SK-N-SH (cell line): ENCODE results near the gene KRTAP4-12. TPM values are rescaled to one million over a fixed set of nuclear protein-coding genes. Genes with fewer than 3 reads are reported as not detected.

Experiments used
- CTCF ChIA-PET: fragments of 300-600, 350-600 bp; formaldehyde crosslinking; extraction: SDS; loops from one replicate; lab custom pipeline; 2021; lab: Yijun Ruan, JAX
- POLR2A ChIA-PET: fragments of 350-600 bp; sonication (Branson Sonifier 250); formaldehyde crosslinking; extraction: SDS; loops from one replicate; lab custom pipeline; 2020; ENCODE audit warnings: antibody characterized with exemption, inconsistent platforms; lab: Yijun Ruan, JAX
- DNase-seq: peaks from one replicate; pipeline ENCODE4 v3.0.0; 2012
- H2AFZ ChIP-seq: fragments of 200-600 bp; sonication (generic); 2 replicates; pipeline ENCODE4 v1.8.1; 2016; ENCODE audit warnings: antibody characterized with exemption, mild to moderate bottlenecking, low read depth
- H3F3A ChIP-seq: fragments of 200-600 bp; sonication (generic); replicated peaks from 2 replicates; pipeline ENCODE3; 2016; ENCODE audit warnings: antibody characterized with exemption, mild to moderate bottlenecking; ENCODE audit not compliant: insufficient read depth
- H3K27ac ChIP-seq, 2 experiments: fragments of 200-500 bp in 1 of 2; fragments of 200-600 bp in 1 of 2; sonication (Bioruptor generic) in 1 of 2; sonication (generic), shearing (Covaris generic) in 1 of 2; 2 replicates each; pipeline versions ENCODE4 v1.5.1 to v1.6.1; 2014 to 2016; ENCODE audit warnings: low read depth in 2 of 2, inconsistent platforms in 1 of 2, low read length in 1 of 2, mild to moderate bottlenecking in 1 of 2, mixed read lengths in 1 of 2
- H3K27me3 ChIP-seq: fragments of 200-600 bp; sonication (generic), shearing (Covaris generic); 2 replicates; pipeline ENCODE4 v1.6.1; 2016; ENCODE audit warnings: mixed run types; ENCODE audit not compliant: insufficient read depth
- H3K36me3 ChIP-seq, 2 experiments: fragments of 200-500 bp in 1 of 2; fragments of 200-600 bp in 1 of 2; sonication (Bioruptor generic) in 1 of 2; sonication (generic) in 1 of 2; replicated peaks in 1 of 2; 2 replicates each; pipeline versions ENCODE3 to v1.5.1; 2014 to 2016; ENCODE audit warnings: low read length in 1 of 2, mild to moderate bottlenecking in 1 of 2; ENCODE audit not compliant: insufficient read depth in 2 of 2, control insufficient read depth in 1 of 2
- H3K4me1 ChIP-seq, 2 experiments: fragments of 200-500 bp in 1 of 2; fragments of 200-600 bp in 1 of 2; sonication (Bioruptor generic) in 1 of 2; sonication (generic), shearing (Covaris generic) in 1 of 2; 2 replicates each; pipeline versions ENCODE4 v1.5.1 to v1.6.1; 2014 to 2016; ENCODE audit warnings: low read depth in 1 of 2, low read length in 1 of 2, mixed run types in 1 of 2; ENCODE audit not compliant: insufficient read depth in 2 of 2, control insufficient read depth in 1 of 2
- H3K4me2 ChIP-seq: fragments of 200-600 bp; sonication (generic), shearing (Covaris generic); 2 replicates; pipeline ENCODE4 v1.6.1; 2017; ENCODE audit warnings: mixed run types
- H3K4me3 ChIP-seq, 2 experiments: fragments of 200-500 bp in 1 of 2; fragments of 200-600 bp in 1 of 2; sonication (Bioruptor generic) in 1 of 2; sonication (generic), shearing (Covaris generic) in 1 of 2; 2 replicates each; pipeline versions ENCODE4 v1.5.1 to v1.8.1; 2014 to 2016; ENCODE audit warnings: low read depth in 2 of 2, inconsistent platforms in 1 of 2, low read length in 1 of 2, mild to moderate bottlenecking in 1 of 2, mixed read lengths in 1 of 2, moderate library complexity in 1 of 2
- H3K79me2 ChIP-seq: fragments of 200-600 bp; sonication (generic); 2 replicates; pipeline ENCODE4 v1.8.1; 2017; ENCODE audit warnings: mild to moderate bottlenecking; ENCODE audit not compliant: insufficient read depth
- H3K9ac ChIP-seq: fragments of 200-600 bp; sonication (generic); 2 replicates; pipeline ENCODE4 v1.6.1; 2017; ENCODE audit warnings: mixed run types
- H3K9me2 ChIP-seq: fragments of 200-600 bp; sonication (generic); 2 replicates; pipeline ENCODE4 v1.6.1; 2017; ENCODE audit warnings: mixed run types
- H3K9me3 ChIP-seq: fragments of 200-600 bp; sonication (generic); 2 replicates; pipeline ENCODE4 v1.6.1; 2017; ENCODE audit warnings: mixed run types, mild to moderate bottlenecking, moderate library complexity
- H4K20me1 ChIP-seq: fragments of 200-600 bp; sonication (generic); 2 replicates; pipeline ENCODE4 v1.6.1; 2017; ENCODE audit warnings: mild to moderate bottlenecking, mixed run types; ENCODE audit not compliant: insufficient read depth
- FOXJ3 ChIP-seq: sonication (generic); formaldehyde crosslinking; IDR thresholded peaks from 2 replicates; pipeline ENCODE4 v1.5.1; 2020; ENCODE audit warnings: mild to moderate bottlenecking, missing genetic modification reagents
- FOXM1 ChIP-seq: IDR thresholded peaks from 2 replicates; pipeline ENCODE4 v1.4.0; 2012; ENCODE audit warnings: low read depth, mild to moderate bottlenecking
- MXI1 ChIP-seq: IDR thresholded peaks from 2 replicates; pipeline ENCODE4 v1.6.1; 2012; ENCODE audit warnings: mild to moderate bottlenecking, low read depth, low read length, improper control_type of control experiment
- NFIC ChIP-seq: IDR thresholded peaks from 2 replicates; pipeline ENCODE4 v1.4.0; 2012; ENCODE audit warnings: borderline replicate concordance
- NRF1 ChIP-seq: IDR thresholded peaks from 2 replicates; pipeline ENCODE4 v1.6.1; 2012; ENCODE audit warnings: low read depth, mild to moderate bottlenecking, low read length
- POLR2AphosphoS5 ChIP-seq: IDR thresholded peaks from 2 replicates; pipeline ENCODE4 v1.6.1; 2012; ENCODE audit warnings: low read depth, low read length
- RCOR1 ChIP-seq: fragments of 150-350 bp; IDR thresholded peaks from 2 replicates; pipeline ENCODE4 v1.6.1; 2017; ENCODE audit warnings: antibody characterized with exemption, low read length
- TEAD4 ChIP-seq: IDR thresholded peaks from 2 replicates; pipeline ENCODE4 v1.4.0; 2012; ENCODE audit warnings: mild to moderate bottlenecking, borderline replicate concordance; ENCODE audit not compliant: insufficient read depth
- WGBS: methylation state at CpG from one replicate; pipeline ENCODE4 v1.1.6; 2017; ENCODE audit warnings: low lambda C conversion rate; 5-methylcytosine and 5-hydroxymethylcytosine counted together
- polyA plus RNA-seq, 3 experiments: library from polyadenylated mRNA; depleted of rRNA; stranded (reverse); fragments of >200 nt; gene quantifications; 2 replicates each; pipeline ENCODE4 v1.2.3, GENCODE V29; 2012
- TF ChIP-seq, protein P1 (sequence below): IDR thresholded peaks from 2 replicates; pipeline ENCODE4 v1.6.1; 2012; ENCODE audit warnings: mild to moderate bottlenecking, low read depth, low read length, moderate library complexity
- TF ChIP-seq, protein P2 (sequence below): IDR thresholded peaks from 2 replicates; pipeline ENCODE4 v1.4.0; 2012; ENCODE audit warnings: low read depth, borderline replicate concordance

Gene KRTAP4-12
- polyA plus RNA-seq, 1 of the 3 experiments (the other 2 are of a cell fraction): not detected

DNA sequence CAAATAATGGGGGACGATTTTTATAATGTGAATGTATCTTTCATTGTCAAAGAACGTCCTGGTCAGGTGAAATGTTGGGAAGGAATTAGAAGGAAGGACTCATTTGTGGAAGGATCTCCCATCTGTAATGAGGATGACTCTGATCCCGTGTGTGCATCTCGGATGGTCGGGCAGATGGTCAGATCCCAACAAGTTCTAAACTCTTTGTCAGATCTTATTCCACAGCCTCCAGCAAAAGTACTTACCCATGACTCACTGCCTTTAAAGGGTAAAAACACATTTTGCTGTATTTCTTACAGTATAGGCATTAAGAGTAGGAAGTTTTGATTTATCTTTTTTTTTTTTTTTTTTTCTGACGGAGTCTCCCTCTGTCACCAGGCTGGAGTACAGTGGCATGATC lies 25.5 kb downstream of the KRTAP4-12 start:
- H3K36me3 ChIP-seq: no peaks in the 10 kb centered on the region
- H3K9ac ChIP-seq: no peak overlapping the region
- H3F3A ChIP-seq: peaks cover 6% of the 10 kb centered on the region
- WGBS: 11% methylated on average over 6 of the region's 6 CpGs
- H3K27me3 ChIP-seq: no peaks in the 10 kb centered on the region
- ChIA-PET CTCF (no interaction called here), POLR2A (no interaction called here)
- H4K20me1 ChIP-seq: no peaks in the 10 kb centered on the region
- H3K27ac ChIP-seq: no peak overlapping the region
- H3K9me2 ChIP-seq: no peaks in the 10 kb centered on the region
- no peak overlapping the region for H2AFZ ChIP-seq
- H3K4me3 ChIP-seq: no peak overlapping the region
- no peaks in the 10 kb centered on the region for H3K79me2 ChIP-seq
- TF ChIP-seq TEAD4 (no peak), FOXJ3 (CRISPR knock-in tag) (no peak), MXI1 (no peak), FOXM1 (no peak), NRF1 (no peak)
- H3K9me3 ChIP-seq: no peaks in the 10 kb centered on the region
- DNase-seq: no peak
- 0 out of 2 replicates have a peak overlapping the region, but pooled peaks have one; percentile 15 for H3K4me2 ChIP-seq
- H3K4me1 ChIP-seq: peaks cover 0 to 5% of the 10 kb centered on the region in 2 experiments; a peak in 1 of 4 replicates

DNA sequence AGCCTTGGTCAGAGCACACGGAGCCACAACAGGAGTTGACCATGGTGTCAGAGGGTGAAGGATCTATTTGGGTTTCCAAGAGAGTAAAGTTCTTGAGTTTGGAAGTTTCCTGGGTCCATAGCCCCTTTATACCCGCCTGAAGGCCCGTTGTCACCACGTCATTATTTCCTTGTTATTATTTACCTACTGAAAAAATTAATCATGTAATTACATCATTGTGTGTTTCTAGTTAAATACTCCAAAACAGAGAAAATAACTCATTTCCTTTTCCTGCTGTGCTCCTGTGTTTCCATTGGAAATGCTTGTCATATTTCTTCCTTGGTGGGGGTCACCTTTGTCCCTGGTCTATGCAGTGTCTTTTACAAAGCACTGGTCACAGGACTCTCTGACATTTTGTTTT lies 25.9 kb downstream of the KRTAP4-12 start, which contains the start of gene KRTAP4-8:
Gene KRTAP4-8 (minus strand): TSS at position 101 of the 400 bp plus-strand sequence. CDS start 58 bp downstream, at position 43.
- Histone ChIP-seq H3K36me3 (no peaks in the 10 kb centered on the region), H4K20me1 (no peaks in the 10 kb centered on the region), H2AFZ (no peak within 1 kb of the TSS), H3K27me3 (no peaks in the 10 kb centered on the region), H3K9ac (no peak within 1 kb of the TSS), H3F3A (peaks cover 6% of the 10 kb centered on the region), H3K9me3 (no peaks in the 10 kb centered on the region), H3K4me3 (no peak within 1 kb of the TSS), H3K9me2 (no peaks in the 10 kb centered on the region), H3K4me1 (peaks cover 0 to 5% of the 10 kb centered on the region in 2 experiments; a peak in 1 of 4 replicates), H3K27ac (no peak within 1 kb of the TSS), H3K4me2 (0 out of 2 replicates have a peak within 1 kb of the TSS, but pooled peaks have one; percentile 15), H3K79me2 (no peaks in the 10 kb centered on the region)
- ChIA-PET CTCF (no interaction called here), POLR2A (no interaction called here)
- WGBS: 9% methylated on average over 4 of the region's 4 CpGs
- TF ChIP-seq, protein P1, sequence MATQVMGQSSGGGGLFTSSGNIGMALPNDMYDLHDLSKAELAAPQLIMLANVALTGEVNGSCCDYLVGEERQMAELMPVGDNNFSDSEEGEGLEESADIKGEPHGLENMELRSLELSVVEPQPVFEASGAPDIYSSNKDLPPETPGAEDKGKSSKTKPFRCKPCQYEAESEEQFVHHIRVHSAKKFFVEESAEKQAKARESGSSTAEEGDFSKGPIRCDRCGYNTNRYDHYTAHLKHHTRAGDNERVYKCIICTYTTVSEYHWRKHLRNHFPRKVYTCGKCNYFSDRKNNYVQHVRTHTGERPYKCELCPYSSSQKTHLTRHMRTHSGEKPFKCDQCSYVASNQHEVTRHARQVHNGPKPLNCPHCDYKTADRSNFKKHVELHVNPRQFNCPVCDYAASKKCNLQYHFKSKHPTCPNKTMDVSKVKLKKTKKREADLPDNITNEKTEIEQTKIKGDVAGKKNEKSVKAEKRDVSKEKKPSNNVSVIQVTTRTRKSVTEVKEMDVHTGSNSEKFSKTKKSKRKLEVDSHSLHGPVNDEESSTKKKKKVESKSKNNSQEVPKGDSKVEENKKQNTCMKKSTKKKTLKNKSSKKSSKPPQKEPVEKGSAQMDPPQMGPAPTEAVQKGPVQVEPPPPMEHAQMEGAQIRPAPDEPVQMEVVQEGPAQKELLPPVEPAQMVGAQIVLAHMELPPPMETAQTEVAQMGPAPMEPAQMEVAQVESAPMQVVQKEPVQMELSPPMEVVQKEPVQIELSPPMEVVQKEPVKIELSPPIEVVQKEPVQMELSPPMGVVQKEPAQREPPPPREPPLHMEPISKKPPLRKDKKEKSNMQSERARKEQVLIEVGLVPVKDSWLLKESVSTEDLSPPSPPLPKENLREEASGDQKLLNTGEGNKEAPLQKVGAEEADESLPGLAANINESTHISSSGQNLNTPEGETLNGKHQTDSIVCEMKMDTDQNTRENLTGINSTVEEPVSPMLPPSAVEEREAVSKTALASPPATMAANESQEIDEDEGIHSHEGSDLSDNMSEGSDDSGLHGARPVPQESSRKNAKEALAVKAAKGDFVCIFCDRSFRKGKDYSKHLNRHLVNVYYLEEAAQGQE: no peak
- no peak for TF ChIP-seq NFIC
- no peak for TF ChIP-seq POLR2AphosphoS5
- no peak for TF ChIP-seq RCOR1
- TF ChIP-seq, protein P2, sequence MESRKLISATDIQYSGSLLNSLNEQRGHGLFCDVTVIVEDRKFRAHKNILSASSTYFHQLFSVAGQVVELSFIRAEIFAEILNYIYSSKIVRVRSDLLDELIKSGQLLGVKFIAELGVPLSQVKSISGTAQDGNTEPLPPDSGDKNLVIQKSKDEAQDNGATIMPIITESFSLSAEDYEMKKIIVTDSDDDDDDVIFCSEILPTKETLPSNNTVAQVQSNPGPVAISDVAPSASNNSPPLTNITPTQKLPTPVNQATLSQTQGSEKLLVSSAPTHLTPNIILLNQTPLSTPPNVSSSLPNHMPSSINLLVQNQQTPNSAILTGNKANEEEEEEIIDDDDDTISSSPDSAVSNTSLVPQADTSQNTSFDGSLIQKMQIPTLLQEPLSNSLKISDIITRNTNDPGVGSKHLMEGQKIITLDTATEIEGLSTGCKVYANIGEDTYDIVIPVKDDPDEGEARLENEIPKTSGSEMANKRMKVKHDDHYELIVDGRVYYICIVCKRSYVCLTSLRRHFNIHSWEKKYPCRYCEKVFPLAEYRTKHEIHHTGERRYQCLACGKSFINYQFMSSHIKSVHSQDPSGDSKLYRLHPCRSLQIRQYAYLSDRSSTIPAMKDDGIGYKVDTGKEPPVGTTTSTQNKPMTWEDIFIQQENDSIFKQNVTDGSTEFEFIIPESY: no peak
- no peak for TF ChIP-seq TEAD4
- no peak for DNase-seq
